NCI-H526 treated with DMSO at 0.1 percent for 48 hours (cell line): Measurements from ENCODE around the gene AKR1C1.
"Not testable (repeated sequence)": the region's sequence is repeated elsewhere in the genome, so short reads cannot be mapped to it uniquely, and the experiment has no call there.

Experiments
- DNase-seq: peaks from one replicate; lab custom pipeline; 2025; lab: John Stamatoyannopoulos, UW

Gene AKR1C1

DNA sequence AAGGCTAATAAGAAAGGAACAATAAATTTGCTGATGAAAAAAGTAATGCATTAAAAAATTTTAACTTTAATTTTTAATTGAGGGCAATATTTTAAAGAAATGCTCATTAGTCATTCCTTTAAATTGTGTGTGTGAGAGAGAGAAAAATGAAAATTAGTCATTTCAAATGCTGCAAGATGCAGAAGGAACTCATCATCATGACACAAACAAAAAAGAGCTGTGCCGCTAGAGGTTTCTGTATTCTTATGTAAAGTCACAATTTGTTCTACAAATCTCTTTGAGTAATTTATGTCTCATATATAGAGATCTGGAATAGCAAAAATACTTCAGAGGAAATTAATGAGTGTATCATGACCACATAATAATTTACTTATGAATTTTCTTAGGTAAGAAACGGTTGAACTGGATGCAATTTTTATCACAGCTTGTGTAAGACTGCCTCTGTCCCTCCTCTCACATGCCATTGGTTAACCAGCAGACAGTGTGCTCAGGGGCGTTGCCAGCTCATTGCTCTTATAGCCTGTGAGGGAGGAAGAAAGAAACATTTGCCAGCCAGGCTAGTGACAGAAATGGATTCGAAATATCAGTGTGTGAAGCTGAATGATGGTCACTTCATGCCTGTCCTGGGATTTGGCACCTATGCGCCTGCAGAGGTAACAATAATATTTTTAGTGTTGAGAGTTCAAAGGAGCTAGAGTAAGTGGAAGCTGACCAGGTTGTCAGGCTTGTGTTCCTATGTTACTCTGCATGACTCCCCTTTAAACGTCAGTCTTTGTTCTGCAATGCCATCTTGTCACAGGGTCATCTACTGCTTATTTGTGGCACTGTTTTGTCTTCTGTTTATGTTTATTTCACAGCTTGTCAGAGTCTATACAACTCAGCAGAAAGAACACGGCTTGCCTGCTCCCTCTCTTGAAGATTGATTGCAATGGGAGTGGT lies at the start of gene AKR1C1:
Gene AKR1C1, plus strand, starts transcription at position 540 of the 939 bp plus-strand sequence. Its CDS starts 30 bp downstream, at position 570.
- DNase-seq = not testable (repeated sequence)

DNA sequence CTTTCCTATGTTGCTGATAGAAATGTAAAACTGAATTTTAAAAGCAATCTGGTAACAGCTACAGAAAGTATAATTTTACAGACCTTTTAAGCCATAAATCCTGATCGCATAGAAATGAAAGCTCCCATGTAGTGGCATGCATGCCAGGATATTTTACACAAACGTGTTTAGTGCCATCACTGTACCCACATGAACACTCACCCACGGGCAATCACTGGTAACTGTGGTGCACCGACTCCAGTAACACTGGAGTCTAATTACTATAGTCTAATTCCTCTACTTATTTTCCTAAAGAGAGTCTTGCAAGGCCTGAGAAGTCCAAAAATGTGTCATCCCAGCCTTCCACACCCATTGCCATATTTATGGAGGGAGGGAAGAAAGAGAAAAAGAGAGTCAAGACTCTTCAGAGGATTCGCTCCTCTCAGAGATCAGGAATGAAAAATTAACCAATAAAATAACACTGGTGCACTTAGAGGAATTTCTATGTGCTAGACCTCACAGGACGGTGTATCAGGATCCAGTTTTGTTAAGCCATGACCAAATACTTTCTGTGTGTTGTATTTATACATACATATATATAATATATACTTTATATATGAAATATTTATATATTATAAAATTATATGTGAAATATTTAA lies 48.9 kb upstream of the AKR1C1 start:
- DNase-seq = no peak

DNA sequence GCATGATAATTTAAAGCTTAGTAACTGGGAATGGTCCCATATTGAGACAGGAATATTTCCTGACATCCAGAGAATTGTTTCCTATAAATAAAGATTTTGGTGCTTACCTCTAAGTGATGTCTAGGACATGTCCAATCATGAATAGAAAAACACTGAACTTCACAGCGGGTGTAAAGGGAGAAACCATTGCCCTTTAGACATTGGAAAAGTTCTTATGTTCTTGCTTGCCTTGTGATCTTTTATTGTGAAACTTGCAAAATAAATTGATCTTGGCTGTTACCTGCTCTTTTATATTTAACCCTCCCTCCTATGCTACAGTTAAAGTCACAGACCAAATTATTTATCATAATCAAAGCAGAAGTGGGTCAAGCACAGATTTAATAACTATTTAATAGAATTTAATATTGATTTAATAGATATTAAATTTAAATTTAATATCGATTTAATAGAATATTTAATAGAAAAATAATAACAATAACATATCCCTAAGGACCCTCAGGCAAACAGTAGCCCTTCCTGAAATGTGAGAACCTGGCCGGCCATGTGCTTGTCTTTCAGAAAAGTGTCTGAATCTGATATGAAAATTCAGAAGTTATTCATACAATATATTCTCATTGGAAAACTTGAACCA lies 47.0 kb upstream of the AKR1C1 start:
- DNase-seq = no peak

DNA sequence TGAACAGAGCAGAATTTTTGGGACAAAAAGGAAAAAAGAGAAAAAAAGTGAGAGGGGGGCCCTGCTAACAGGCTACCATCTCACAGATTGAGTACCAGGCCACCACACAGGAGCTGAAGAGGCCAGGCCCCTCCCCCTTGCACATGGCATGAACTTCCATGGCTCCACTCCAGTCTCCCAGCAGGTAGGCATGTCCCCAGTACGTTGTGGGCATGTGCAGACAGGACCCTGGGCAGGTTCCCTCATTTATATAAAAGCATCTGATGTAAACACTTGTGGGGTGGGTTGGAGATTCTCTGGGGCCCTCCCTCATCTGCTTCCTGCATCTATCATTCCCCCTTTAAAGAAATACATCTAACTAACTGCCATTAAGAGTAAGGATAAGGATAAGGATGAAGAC lies 45.0 kb upstream of the AKR1C1 start:
- DNase-seq = no peak

DNA sequence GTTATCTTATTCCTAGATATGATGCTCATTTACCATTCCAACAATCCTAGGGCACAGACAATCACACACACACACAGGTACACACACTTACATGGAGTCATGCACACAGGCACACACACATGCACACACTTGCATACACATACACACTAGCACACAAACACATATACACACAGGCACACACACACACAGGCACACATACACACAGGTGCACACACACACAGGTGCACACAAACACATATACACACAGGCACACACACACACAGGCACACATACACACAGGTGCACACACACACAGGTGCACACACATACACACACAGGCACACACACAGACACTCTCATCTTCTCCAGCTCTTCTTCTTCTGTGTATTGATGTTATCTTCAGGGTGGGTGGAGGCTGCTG lies 38.7 kb upstream of the AKR1C1 start:
- not testable (repeated sequence) for DNase-seq

DNA sequence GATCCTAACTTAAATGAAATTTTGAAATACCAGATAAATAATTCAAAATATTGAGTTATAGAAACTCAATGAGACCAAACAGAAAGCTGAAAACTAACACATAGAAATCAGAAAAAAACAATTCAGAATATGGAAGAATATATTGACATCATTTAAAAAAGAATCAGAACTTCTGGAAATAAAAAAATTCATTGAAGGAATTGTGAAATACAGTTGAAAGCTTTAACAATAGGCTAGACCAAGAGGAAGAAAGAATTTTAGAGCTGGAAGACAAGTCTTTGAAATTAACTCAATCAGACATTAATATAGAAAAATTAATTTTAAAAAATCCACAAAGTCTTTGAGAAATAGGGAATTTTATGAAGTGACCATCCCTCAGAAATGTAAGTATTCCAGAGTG lies 36.8 kb upstream of the AKR1C1 start:
- DNase-seq = no peak

DNA sequence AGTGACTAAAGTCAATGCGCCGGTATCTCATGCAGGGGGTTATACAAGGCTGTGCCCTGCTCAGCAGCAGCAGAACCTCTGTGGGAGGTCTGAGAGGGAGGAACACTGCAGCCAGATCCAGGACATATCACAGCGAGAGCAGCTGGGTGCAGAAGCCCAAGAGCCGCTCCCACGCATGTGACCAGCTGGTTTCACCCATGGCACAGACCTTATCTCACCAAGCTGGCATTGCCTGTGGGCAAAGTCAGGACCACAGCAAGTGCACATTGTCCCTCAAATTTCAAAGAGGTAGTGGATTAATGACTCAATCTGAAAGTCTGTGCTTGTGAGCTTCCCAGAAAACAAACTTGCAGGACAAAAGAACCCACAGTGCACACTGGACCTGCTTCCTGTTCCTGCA lies 31.6 kb upstream of the AKR1C1 start:
- DNase-seq = no peak

DNA sequence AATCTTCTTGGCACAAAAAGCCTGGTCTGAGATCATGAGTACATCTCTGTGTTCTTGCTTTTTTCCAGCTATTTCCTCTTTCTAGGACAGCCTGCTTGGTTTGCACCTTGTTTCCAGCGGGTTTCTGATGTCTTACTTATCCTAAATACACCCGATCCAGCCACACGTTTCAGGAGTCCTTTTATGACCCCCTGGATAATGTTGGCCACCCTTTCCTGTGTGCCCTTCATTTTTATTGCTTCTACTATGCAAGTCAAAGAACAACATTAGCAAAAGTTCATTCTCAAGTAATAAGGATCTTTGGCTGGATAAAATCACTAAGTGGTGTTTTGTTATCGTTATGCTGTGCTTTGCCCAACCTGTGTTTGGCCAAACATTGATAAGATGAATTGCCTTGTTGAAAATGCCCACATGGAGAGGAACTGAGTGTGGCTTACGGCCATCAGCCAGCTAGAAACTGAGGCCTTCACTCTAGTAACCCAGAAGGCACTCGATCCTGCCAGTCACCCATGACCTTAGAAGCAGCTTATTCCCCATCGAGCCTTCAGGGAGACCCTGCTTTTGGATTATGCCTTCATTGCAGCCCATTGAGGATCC lies 28.7 kb upstream of the AKR1C1 start:
- no peak for DNase-seq

DNA sequence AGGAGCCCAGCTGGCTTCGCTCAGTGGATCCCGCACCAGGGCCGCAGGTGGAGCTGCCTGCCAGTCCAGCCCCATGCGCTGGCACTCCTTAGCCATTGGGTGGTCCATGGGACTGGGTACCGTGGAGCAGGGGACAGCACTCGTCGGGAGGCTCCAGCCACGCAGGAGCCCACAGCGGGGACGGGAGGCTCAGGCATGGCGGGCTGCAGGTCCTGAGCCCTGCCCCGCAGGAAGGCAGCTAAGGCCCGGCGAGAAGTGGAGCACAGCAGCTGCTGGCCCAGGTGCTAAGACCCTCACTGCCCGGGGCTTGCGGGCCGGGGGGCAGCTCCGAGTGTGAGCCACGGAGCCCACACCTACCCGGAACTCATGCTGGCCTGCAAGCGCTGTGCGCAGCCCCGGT lies 25.9 kb upstream of the AKR1C1 start:
- no peak for DNase-seq

DNA sequence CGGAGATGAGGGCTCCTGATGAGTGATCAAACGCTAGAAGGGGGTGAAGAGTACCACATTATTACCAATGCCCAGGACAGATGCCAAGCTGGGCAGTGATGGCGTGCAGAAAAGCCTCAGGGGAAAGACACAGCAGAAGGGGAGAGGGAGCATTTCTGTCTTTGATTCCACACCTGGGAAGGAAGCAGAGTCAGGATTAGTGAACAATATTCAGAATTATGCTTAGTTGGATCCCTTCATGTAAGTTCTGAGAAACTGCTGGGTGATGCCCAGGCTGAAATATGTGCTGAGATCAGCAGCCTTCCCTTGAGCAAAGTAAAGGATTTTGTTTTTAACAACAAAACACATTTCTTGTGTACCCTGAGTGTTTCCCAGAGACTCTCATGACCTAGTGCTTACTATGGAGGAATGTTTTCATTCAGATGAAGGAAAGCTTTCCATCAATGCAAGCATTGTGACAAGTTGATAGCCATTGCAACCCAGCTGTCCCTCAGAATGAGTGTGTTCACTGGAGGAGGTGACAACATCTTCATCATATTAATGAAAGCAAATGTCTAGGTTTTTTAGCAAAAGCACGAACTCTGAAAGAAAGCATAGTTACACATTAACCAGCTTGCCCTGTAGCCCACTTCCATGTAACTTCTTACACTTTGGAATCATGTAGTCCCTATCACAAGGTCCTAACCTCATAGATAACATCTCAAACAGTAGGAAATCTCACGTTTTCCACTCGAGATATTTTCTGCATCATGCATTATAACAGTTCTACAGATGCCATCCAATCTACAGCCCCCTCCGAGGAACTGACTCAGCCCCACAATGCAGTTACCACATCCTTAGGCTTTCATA lies 23.8 kb upstream of the AKR1C1 start:
- DNase-seq = no peak

DNA sequence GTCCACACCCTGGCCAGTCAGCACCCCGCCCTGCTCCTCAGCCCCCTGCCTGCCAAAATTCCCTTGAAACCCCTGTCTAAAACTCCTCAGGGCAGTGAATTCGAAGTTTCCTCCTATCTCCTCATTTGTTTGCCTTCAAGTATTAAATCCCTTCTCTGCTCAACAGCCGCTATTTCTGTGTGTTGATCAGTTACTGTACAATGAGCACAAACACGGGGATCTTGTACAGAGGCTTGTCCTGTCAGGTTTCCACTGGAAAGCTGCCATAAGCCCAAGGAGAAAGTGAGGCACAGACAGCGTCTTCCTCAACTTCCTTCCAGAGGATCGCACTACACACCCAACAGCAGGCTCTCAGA lies 23.2 kb upstream of the AKR1C1 start:
- DNase-seq = not testable (repeated sequence)

DNA sequence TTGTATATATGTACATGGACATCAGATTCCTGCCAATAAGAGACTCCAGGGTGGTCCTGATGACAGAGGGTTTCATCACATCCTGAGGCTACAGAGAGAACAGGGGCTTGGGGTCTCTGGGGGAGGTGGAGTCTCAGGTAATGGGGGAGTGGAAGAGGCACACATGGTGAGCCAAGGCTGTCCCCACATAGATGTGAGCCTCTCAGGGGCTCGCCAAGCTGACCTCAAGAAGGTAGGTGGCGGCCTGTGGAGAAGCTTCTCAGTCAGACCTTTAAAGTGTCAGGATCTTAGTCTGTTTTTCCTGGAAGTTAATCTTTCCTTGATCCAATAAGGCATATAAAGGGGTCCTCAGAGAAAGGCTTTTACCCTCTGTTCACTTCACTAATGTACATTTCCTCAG lies 22.3 kb upstream of the AKR1C1 start:
- not testable (repeated sequence) for DNase-seq

DNA sequence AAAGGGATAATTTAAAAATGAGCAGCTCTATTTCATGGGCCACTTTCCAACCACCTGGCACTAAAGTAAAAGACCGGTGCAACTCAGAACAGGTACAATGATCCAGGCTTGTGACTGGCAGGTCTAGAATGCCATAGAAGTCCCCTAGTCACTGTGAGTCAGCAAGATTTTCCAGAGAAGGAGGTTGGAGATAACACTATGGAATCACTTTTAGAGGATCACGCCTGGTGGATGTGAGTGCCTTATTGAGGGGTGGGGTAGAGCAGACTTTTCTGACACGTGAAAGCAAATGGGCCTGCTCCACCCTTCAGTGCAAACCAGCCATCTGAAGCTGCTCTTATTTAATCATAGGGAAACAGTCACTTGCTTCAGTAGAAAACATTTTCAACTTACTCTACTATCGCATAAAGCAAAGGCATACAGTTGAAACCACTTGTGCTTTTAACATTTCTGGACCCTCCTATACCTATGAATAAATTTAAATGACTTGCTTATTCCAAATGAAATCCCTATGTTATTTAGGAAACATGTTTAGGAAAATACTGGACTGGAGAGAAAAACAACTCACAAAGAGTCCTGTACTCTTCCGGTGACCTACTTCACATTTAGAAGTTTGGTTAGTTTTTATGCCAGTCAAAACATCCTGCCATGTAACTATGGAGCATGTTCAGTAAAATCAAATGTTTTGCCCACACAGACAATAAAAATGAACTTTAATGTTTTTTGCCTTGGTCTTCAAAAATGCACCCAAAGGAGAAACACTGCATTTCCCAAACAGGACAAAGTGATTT lies 21.5 kb upstream of the AKR1C1 start:
- DNase-seq = no peak

DNA sequence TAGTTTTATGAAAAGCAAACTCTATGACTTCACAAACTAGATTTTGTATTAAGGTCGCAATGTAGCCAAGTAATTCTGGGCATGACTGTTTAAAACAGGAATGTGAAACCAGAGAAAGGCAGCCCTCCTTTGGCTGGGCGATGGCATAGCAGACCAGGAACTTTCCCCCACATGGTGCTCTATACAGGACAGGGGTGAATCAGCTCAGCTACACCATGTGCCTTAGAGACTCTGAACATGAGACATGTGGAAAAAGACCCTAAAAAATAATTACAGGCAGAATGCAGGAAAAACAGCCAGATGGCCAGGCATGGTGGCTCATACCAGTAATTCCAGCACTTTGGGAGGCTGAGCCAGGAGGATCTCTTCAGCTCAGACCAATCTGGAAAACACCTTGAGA lies 20.3 kb upstream of the AKR1C1 start:
- not testable (repeated sequence) for DNase-seq

DNA sequence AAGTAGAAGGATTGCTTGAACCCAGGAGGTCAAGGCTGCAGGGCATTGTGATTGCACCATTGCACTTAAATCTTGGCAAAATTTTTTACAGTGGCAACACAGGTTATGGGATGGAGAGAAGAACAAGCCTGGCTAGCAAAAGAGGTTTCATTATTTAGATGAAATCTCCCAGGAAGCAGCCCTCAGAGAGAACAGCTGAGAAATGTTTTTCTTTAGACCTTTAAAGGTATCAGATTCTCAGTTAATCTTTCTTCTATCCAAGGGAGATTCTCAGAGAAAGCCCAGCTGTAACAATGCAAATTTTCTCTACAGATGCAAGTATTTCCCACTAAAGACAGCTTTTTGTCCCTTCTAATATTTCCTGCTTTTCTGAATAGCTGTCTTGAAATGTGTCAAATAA lies 19.8 kb upstream of the AKR1C1 start:
- DNase-seq = not testable (repeated sequence)

DNA sequence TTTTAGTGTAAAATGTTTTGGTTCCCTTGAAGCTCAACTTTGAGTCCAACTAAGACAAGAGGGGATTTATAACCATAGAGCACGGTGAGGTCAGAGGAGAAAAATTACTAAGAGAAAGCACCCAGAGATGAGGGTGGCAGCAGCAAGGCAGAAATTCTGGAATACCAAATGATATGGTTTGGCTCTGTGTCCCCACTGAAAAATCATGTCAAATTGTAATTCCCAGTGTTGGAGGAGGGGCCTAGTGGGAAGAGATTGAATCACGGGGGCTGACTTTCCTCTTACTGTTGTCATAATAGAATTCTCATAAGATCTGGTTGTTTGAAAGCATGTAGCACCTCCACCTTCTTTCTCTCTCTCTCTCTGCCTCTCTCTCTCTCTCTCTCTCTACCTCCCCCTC lies 19.4 kb upstream of the AKR1C1 start:
- no peak for DNase-seq

DNA sequence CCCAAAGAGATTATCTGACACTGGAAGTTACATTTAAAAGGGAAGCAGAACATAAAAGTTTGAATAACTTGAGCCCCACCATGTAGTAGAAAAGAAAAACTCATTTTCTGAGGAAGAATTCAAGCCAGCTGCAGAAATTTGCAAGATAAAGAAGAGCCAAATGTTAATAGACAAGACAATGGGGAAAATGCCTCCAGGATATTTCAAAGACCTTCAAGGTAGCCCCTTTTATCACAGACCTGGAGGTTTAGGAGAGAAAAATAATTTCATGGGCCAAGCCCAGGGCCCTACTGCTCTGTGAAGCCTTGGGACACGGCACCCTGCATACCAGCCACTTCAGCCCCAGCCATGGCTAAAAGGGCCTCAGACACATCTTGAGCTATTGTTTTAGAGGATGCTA lies 18.4 kb upstream of the AKR1C1 start:
- DNase-seq = no peak

DNA sequence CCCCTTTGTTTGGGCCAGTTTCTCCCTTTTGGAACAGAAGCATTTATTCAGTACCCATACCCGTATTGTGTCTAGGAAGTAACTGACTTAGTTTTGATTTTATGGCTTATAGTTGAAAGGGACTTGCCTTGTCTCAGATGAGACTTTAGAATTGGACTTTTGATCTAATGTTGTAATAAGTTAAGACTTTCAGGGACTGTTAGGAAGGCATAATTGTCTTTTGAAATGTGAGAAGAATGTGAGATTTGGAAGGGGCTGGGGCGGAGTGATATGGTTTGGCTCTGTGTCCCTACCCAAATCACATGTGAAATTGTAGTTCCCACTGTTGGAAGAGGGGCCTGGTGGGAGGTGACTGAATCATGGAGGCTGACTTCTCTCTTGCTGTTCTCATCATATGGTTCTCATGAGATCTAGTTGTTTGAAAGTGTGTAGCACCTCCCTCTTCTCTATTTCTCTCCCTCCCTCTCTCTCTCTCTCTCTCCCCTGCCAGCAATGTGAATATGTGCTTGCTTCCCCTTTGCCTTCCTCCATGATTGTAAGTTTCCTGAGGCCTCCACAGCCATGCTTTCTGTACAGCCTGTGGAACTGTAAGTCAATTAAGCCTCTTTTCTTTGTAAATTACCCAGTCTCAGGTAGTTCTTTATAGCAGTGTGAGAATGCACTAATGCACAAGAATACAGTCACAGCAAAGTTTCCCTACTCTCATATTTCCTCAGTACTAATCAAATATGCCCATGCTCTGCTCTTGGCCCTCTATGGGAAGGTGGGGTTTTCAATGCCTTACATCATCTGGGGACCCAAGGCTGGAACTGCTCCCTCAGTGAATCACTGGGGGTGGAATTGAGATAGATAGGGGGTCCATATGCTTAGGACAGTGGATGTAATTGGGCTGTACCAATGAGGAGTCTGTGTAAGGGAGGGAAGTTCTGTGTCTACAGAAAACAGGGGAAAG lies 17.2 kb upstream of the AKR1C1 start:
- no peak for DNase-seq

DNA sequence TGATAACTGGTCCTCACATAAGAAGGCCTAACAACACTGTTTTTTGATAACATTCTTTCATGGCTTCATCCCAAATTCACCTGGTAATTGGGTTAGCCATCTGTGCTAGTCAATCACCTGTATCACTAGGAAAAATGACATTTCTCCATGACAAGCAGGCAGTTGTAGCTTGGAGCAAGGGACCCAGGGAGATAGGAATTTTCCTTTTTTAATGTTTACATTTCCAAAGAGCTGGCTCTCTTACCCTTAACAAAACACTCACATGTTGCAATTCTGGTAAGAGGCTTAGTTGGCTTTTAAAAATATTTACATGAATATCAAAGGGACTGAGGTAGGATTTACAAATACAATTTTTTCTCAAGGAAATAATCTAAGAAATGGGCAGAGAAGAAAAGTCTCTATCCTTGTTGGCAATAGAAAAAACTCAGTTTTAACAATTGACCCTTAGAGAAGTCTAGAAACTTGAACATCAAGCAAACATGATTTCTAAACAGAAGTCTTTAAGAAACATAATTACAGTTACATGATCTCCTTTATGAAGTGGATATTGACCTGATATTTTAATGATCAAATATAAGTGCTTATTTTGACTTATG lies 16.1 kb upstream of the AKR1C1 start:
- no peak for DNase-seq
